PC-3 (cell line): Measurements from ENCODE around the gene CHTF8. TPM values are rescaled to one million over a fixed set of nuclear protein-coding genes. Genes with fewer than 3 reads are reported as not detected.

Experiments
- ATAC-seq: fragments of 200-7000 bp; cut with Tn5 transposase; 2 replicates; pipeline ENCODE4 v1.9.1; 2020; ENCODE audit warnings: mild to moderate bottlenecking, moderate library complexity
- BruUV-seq: library from RNA; stranded (reverse); fragments of 400-500 nt; replicated peaks from 2 replicates; lab custom pipeline; 2021; lab: Mats Ljungman, UMichigan
- CTCF ChIA-PET: fragments of 300-600 bp; sonication (Branson Sonifier 250); formaldehyde crosslinking; loops from one replicate; lab custom pipeline; 2022; ENCODE audit warnings: antibody characterized with exemption; lab: Charles Lee
- POLR2A ChIA-PET: fragments of 300-600 bp; sonication (Branson Sonifier 250); formaldehyde crosslinking; loops from one replicate; lab custom pipeline; 2022; ENCODE audit warnings: antibody characterized with exemption; ENCODE audit not compliant: unreplicated experiment; lab: Charles Lee
- DNase-seq: peaks from one replicate; pipeline ENCODE4 v3.0.0-alpha.2; 2015
- H2AFZ ChIP-seq: fragments of 300-600 bp; sonication (generic); 2 replicates; pipeline ENCODE4 v1.6.0; 2016; ENCODE audit warnings: antibody characterized with exemption, low read length
- H3F3A ChIP-seq: fragments of 300-600 bp; sonication (generic); one replicate; pipeline ENCODE4 v1.6.0; 2017; ENCODE audit warnings: antibody characterized with exemption, low read length, control low read depth, mild to moderate bottlenecking; ENCODE audit not compliant: unreplicated experiment
- H3K27ac ChIP-seq: fragments of 300-600 bp; sonication (generic); 2 replicates; pipeline ENCODE4 v1.5.1; 2016; ENCODE audit warnings: mild to moderate bottlenecking, low read length
- H3K27me3 ChIP-seq: fragments of 300-600 bp; sonication (generic); 2 replicates; pipeline ENCODE4 v1.6.1; 2016; ENCODE audit warnings: low read length, mixed read lengths
- H3K36me3 ChIP-seq: fragments of 300-600 bp; sonication (generic); 2 replicates; pipeline ENCODE4 v1.6.1; 2016; ENCODE audit warnings: low read depth, mixed run types, low read length, mixed read lengths
- H3K4me1 ChIP-seq: fragments of 300-600 bp; sonication (generic); 2 replicates; pipeline ENCODE4 v1.5.1; 2016; ENCODE audit warnings: low read length; ENCODE audit not compliant: insufficient read depth
- H3K4me2 ChIP-seq: fragments of 300-600 bp; sonication (generic); 2 replicates; pipeline ENCODE4 v1.6.0; 2016; ENCODE audit warnings: low read length
- H3K4me3 ChIP-seq: fragments of 300-600 bp; sonication (generic); 2 replicates; pipeline ENCODE4 v1.5.1; 2016; ENCODE audit warnings: mild to moderate bottlenecking, low read length, mixed read lengths
- H3K79me2 ChIP-seq: fragments of 300-600 bp; sonication (generic); 2 replicates; pipeline ENCODE4 v1.6.1; 2017; ENCODE audit warnings: low read length, mixed read lengths
- H3K9ac ChIP-seq: fragments of 300-600 bp; sonication (generic); 2 replicates; pipeline ENCODE4 v1.6.0; 2016; ENCODE audit warnings: mild to moderate bottlenecking, low read length
- H3K9me2 ChIP-seq: fragments of 300-600 bp; sonication (generic); replicated peaks from 2 replicates; pipeline ENCODE4 v1.6.1; 2016; ENCODE audit warnings: mixed run types, low read length, mixed read lengths
- H3K9me3 ChIP-seq: fragments of 300-600 bp; sonication (generic); 2 replicates; pipeline ENCODE4 v1.6.1; 2016; ENCODE audit warnings: low read length, mixed read lengths
- H4K20me1 ChIP-seq: fragments of 300-600 bp; sonication (generic); 2 replicates; pipeline ENCODE4 v1.6.1; 2016; ENCODE audit warnings: low read length, mixed read lengths
- EZH2 ChIP-seq: fragments of 300-600 bp; sonication (generic); IDR thresholded peaks from one replicate; pipeline ENCODE4 v1.6.1; 2017; ENCODE audit warnings: antibody characterized with exemption, mild to moderate bottlenecking, low read length; ENCODE audit not compliant: unreplicated experiment
- EZH2phosphoT487 ChIP-seq: fragments of 300-600 bp; sonication (generic); IDR thresholded peaks from 2 replicates; pipeline ENCODE4 v1.6.1; 2018; ENCODE audit warnings: mild to moderate bottlenecking, antibody characterized with exemption, low read length, borderline replicate concordance
- intact Hi-C: fragments of 100-400 bp; cut with micrococcal nuclease; formaldehyde crosslinking; loops from 2 replicates; pipeline ENCODE4 v1.9.0; 2023
- total RNA-seq: library from RNA; depleted of rRNA; stranded (reverse); fragments of >200 nt; gene quantifications from 2 replicates; pipeline ENCODE4 v1.2.3, GENCODE V29; 2014
- TF ChIP-seq, protein P1 (sequence below): fragments of 300-600 bp; sonication (generic); conservative IDR thresholded peaks from 2 replicates; pipeline ENCODE4 v1.5.1; 2017; ENCODE audit warnings: antibody characterized with exemption, low read depth, mild to moderate bottlenecking, low read length

CHTF8 gene
- total RNA-seq, 1 experiment from 2014 or later = 45.9 TPM

- no TSS peak for BruUV-seq
- ChIA-PET POLR2A (no interaction called here), CTCF (no interaction called here)
- peak; percentile 92 for DNase-seq
- Histone ChIP-seq H3K9me2 (no peaks in the 10 kb centered on the region), H3K4me3 (no peak overlapping the region), H3K9ac (peak overlapping the region; percentile 53), H3K36me3 (0 out of 2 replicates have a peak, but pooled peaks cover 2% of the 10 kb centered on the region), H3F3A (peaks cover 17% of the 10 kb centered on the region), H4K20me1 (no peaks in the 10 kb centered on the region), H3K27ac (peak overlapping the region; percentile 91), H3K27me3 (no peaks in the 10 kb centered on the region), H3K79me2 (no peaks in the 10 kb centered on the region), H3K4me1 (peaks cover 36% of the 10 kb centered on the region), H3K4me2 (no peak overlapping the region), H3K9me3 (no peaks in the 10 kb centered on the region), H2AFZ (no peak overlapping the region)
- TF ChIP-seq EZH2 (no peak), EZH2phosphoT487 (no peak)
- TF ChIP-seq, protein P1, sequence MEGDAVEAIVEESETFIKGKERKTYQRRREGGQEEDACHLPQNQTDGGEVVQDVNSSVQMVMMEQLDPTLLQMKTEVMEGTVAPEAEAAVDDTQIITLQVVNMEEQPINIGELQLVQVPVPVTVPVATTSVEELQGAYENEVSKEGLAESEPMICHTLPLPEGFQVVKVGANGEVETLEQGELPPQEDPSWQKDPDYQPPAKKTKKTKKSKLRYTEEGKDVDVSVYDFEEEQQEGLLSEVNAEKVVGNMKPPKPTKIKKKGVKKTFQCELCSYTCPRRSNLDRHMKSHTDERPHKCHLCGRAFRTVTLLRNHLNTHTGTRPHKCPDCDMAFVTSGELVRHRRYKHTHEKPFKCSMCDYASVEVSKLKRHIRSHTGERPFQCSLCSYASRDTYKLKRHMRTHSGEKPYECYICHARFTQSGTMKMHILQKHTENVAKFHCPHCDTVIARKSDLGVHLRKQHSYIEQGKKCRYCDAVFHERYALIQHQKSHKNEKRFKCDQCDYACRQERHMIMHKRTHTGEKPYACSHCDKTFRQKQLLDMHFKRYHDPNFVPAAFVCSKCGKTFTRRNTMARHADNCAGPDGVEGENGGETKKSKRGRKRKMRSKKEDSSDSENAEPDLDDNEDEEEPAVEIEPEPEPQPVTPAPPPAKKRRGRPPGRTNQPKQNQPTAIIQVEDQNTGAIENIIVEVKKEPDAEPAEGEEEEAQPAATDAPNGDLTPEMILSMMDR = no peak
- peak; percentile 54 for ATAC-seq
- intact Hi-C loops = no loop called here
These were observed 55.1 kb downstream of the CHTF8 start for GRCh38 chr16:69077251-69077650.

DNA sequence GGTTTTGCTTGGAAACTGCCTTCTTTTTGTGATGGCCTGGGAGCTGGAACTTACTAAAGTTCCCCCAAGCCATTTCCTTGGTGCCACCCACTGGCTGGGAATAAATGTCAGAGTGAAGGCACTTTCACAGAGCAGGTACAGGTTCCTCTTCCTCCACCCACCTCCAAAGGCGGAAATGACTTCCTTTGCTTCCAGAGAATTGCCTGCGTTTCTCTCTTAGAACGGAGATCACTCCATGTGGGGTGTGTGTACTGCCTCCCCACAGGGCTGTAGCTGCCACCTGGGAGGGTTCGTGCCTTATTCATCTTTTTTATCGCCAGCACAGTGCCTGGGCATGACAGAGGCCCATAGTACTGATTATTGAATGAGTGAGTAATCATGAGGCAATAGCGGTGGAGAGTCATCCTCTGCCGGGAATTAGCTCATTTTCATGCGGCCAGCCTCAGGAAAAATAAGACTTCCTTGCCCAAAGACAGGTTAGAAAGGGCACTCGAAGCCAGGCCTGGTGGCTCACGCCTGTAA lies 59.1 kb downstream of the CHTF8 start:
- Histone ChIP-seq H3K79me2 (no peaks in the 10 kb centered on the region), H3K4me1 (peaks cover 49% of the 10 kb centered on the region), H2AFZ (no peak overlapping the region), H3K27me3 (no peaks in the 10 kb centered on the region), H3K27ac (peak overlapping the region; percentile 98), H4K20me1 (no peaks in the 10 kb centered on the region), H3K4me3 (no peak overlapping the region), H3K36me3 (0 out of 2 replicates have a peak, but pooled peaks cover 2% of the 10 kb centered on the region), H3F3A (peaks cover 17% of the 10 kb centered on the region), H3K9ac (peak overlapping the region; percentile 75), H3K4me2 (peak overlapping the region; percentile 54), H3K9me3 (no peaks in the 10 kb centered on the region), H3K9me2 (no peaks in the 10 kb centered on the region)
- no TSS peak for BruUV-seq
- TF ChIP-seq, protein P1 = no peak; the same call in 1 of the 2 replicates
- TF ChIP-seq EZH2phosphoT487 = no peak
- no peak for TF ChIP-seq EZH2
- DNase-seq (peak; percentile 96), ATAC-seq (peak; percentile 93)
- intact Hi-C loops = loop anchor here (1.0 to 2.0 kb wide), 4 partner anchors 14 to 81 kb away; partner anchors contain the start of gene HAS3
- ChIA-PET POLR2A (interaction anchor here (0.5 to 0.8 kb wide), 4 partner anchors 33 to 126 kb away, joined by 3 to 5 read pairs (median 3); partner anchors contain the start of gene HAS3), CTCF (interaction anchor here (1.3 kb wide), 1 partner anchor 229 kb away, joined by 3 read pairs; no protein-coding TSS in a partner anchor)

GRCh38 chr16:69072640-69072974 lies 59.8 kb downstream of the CHTF8 start:
- BruUV-seq = no TSS peak
- no peaks in the 10 kb centered on the region for H3K9me2 ChIP-seq
- peaks cover 45% of the 10 kb centered on the region for H3K4me1 ChIP-seq
- ChIA-PET POLR2A (interaction anchor here (0.8 kb wide), 1 partner anchor 125 kb away, joined by 3 read pairs; no protein-coding TSS in a partner anchor), CTCF (interaction anchor here (0.7 to 1.3 kb wide), 2 partner anchors 109 to 229 kb away, joined by 3 to 6 read pairs; no protein-coding TSS in a partner anchor)
- 0 out of 2 replicates have a peak overlapping the region, but pooled peaks have one; percentile 31 for H2AFZ ChIP-seq
- H3K27me3 ChIP-seq = no peaks in the 10 kb centered on the region
- no peaks in the 10 kb centered on the region for H4K20me1 ChIP-seq
- DNase-seq (no peak), ATAC-seq (no peak)
- peak overlapping the region; percentile 69 for H3K9ac ChIP-seq
- H3K4me2 ChIP-seq = peak overlapping the region; percentile 54
- no peak overlapping the region for H3K4me3 ChIP-seq
- H3K9me3 ChIP-seq = no peaks in the 10 kb centered on the region
- intact Hi-C loops = loop anchor here (2.0 kb wide), 1 partner anchor 14 kb away; no protein-coding TSS in a partner anchor
- H3K36me3 ChIP-seq = 0 out of 2 replicates have a peak, but pooled peaks cover 2% of the 10 kb centered on the region
- no peaks in the 10 kb centered on the region for H3K79me2 ChIP-seq
- TF ChIP-seq EZH2phosphoT487 (no peak), EZH2 (no peak)
- TF ChIP-seq, protein P1 = no peak
- H3F3A ChIP-seq = peaks cover 17% of the 10 kb centered on the region
- peak overlapping the region; percentile 98 for H3K27ac ChIP-seq
